Activated naive CD4-positive, alpha-beta T cell (primary cell): ENCODE data around the gene CXCL6.

Experiments
- DNase-seq, 4 experiments: peaks; one replicate each; lab custom pipeline; 2025; lab: John Stamatoyannopoulos, UW

CXCL6 gene

DNA sequence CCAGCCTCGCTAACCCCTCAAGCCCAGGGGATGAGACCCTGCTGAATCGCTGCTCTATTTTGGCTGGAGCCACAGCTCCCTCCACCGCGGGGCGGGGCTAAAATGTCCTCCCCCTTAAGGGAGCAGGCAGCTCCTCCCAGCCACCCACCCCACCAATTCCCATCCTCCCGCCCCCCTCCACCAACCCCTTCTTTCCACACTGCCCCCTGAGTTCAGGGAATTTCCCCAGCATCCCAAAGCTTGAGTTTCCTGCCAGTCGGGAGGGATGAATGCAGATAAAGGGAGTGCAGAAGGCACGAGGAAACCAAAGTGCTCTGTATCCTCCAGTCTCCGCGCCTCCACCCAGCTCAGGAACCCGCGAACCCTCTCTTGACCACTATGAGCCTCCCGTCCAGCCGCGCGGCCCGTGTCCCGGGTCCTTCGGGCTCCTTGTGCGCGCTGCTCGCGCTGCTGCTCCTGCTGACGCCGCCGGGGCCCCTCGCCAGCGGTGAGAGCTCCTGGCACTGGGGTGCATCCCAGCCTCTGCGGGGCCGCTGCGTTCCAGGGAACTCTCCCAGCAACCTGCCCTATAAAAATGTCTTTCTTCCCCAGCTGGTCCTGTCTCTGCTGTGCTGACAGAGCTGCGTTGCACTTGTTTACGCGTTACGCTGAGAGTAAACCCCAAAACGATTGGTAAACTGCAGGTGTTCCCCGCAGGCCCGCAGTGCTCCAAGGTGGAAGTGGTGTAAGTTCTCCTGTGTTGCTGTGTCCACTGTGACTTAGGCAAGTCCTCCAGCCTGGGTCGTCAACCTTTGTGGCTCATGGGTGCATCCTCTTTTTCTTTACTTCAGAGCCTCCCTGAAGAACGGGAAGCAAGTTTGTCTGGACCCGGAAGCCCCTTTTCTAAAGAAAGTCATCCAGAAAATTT is at the start of gene CXCL6:
Gene CXCL6 (plus strand): TSS at position 306 of the 907 bp plus-strand sequence. CDS start 73 bp downstream, at position 379.
- no peak for DNase-seq

DNA sequence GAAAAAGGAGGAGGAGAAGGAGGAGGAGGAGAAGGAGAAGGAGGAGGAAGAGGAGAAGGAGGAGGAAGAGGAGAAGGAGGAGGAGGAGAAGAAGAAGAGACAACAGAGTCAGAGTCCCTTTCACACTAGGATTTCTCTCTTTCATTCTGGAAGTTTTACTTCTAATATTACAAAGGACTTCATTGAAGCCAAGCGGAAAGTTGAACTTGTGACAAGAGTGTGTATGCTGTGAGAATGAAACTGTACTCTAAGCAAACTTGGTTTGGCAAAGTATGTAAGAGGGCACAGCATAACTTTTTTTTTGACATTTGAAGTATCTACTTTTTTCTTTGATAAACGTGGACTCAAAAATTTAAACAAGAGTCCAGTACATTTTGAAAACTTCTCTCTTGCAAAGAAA is 48.1 kb upstream of the CXCL6 start:
- DNase-seq = no peak

DNA sequence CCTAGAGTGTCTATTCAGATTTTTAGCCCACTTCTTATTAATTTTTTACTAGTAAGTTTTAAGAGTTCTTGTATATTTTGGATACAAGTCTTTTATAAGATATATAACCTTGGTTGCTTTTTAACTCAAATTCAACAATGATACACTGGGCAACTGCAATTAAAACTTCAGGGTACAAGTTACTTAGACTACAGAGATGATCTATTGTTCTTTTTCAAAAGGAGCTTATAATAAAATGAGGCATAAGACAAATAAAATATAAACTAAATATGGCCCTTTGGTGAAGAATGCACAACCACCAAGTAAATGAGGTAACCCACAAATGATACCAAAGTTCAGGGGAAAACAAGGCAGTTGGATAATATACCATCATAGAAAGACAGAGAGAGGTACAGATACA is 37.6 kb upstream of the CXCL6 start:
- DNase-seq = no peak

DNA sequence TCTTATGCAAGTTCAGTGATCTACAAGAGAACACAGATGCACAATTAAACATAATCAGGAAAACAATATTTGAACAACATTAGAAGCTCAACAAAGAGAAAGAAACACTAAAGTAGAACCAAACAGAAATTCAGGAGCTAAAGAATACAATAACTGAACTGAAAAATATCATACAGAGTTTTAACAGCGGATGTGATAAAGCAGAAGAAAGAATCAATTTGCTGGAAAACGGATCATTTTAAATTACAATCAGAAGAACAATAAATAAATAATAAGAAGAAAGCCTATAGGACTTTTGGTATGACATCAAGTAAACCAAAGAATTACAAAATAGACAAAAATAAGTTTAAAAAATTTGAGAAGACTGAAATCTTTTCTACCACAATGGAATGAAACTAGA is 36.3 kb upstream of the CXCL6 start:
- no peak for DNase-seq

DNA sequence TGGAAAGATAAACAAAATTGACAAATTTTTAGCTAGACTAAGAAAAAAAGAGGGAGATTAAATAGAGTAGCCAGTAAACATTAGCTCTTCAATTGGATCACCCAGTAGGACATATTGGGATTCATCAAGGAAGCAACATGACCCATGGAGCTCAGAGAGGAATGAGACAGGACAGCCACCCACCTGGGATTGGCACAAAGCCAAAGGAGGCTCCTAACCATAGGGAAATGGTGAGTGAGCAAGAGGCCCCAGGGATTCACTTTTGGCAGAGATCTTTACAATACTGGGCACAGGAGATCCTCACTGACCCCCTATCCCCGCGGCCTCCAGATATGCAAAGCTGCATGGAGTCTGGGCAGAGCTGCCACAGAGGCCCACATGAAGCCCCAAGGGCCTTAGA is 34.8 kb upstream of the CXCL6 start:
- DNase-seq = no peak

DNA sequence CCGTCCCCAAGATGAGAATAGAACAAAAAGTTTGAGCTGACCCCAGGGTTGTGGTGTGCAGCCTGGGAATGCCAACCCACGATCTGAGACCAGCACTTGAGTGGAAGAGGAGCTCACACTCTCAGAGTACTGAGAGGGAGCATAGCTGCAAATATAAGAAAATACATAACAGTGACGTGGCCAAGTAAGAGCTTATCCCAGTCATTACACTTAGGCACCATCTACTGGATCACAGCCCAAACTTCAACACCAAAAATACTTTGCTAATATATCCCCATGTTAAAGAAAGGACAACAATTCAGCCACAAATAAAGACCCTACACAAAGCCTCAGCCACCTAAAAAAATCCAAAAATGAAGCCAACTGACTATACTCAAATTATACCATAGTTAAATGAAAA is 33.3 kb upstream of the CXCL6 start:
- DNase-seq = no peak

DNA sequence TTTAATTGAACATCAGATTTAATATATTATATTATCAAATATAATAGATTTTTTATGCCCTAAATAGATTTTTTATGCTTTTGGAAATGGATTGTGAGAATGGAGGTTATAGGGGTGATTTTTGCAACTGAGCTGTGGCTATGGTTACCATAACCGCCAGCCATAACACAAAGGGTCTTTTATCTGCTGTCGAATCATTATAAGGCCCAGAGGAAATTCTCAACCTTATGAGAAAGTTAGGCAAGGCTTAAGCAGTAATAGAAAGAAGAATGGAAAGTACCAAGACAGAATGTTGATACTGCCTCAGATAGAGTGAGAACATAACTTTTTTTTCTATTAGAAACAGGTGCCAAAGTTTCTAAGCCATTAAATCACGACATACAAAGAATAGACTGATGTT is 26.3 kb upstream of the CXCL6 start:
- DNase-seq = no peak

DNA sequence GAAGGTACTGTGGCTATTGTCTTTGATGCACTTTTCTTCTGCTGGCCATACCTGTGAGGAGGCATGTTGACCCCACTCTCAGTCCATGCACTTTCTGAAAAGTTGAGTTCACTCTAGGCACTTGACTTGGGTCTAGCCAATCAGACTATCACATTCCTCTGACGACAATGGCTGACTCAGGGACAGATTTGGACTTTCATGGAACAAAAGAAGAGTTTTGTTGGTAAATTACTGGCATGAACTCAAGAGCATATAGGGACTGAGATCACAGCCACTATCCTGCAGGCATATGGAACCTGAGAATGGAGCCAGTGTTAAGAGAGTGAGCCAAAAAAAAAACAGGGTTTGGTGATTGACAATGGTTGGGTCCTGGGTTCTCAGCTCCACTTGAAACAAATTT is 24.6 kb upstream of the CXCL6 start:
- no peak for DNase-seq

DNA sequence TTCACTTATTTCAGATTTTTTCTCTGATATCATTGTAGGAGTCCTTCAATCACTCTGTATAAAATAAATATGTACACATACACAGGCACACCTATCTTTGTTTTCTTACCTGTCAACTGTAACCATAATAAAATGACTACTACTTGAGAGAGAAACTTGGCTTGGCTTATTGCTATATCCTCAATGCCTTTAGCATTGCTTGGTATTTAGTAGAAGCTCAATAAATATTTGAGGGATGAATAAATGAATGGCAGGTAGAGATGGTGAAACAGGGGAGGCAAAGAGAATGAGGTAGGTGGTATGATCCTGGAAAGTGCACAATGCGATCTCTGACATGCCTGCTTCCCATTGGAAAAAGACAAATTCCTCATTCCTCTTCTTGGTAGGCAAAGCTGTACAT is 21.8 kb upstream of the CXCL6 start:
- DNase-seq = no peak

DNA sequence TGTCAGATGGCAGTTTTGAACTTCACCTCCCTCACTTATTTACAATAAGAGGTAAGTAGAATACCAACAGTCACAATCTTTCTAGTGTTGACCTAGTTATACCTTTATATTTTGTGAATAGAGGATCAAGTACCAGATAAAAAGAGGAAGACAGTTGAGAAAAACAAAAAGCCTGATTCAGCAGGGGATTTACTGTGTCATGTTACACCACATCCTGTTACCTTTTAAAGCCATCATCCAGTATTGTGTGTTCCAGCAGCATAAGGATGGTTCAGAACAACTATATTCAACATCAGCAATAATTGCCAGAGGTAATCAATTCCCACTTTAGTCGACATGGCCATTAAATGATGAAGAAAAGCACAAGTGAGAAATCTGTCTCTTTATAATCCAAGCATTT is 21.3 kb upstream of the CXCL6 start:
- DNase-seq = no peak

DNA sequence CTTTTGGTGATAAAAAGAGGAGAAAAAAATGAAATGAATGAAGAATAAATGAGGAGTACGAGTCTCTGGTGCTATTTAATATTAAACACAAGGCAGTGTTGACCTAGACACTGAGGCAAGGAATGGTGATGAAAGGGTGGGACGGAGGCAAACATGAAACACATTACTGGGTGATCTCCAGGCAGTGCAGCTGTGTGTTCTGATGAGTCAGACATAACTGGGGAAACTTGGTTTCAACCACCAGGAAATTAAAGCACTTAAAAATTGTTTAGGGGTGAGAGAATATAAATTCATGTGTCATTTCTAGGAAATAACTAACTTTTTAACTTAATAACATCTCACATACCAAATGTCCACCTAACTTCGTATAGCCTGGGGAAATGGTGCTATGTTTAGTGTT is 19.7 kb upstream of the CXCL6 start:
- no peak for DNase-seq

DNA sequence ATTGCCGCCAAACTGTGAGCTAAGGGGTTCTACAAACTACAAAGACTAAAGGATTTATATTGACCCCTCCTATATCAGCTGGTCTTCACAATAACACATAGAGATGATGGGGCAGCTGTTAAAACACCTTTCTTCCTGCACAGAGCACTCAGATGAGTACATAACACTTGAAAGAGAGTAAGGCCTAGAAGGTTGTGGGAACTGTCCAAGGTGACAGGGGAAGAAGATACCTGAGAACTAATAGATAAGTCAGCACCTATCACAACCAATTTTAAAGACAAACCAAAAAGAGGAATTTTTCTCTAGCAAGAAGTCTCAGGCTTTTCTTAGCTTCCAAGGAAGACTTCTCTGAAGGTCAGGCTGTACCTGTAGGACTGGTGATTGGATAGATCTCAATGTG is 19.1 kb upstream of the CXCL6 start:
- DNase-seq = no peak

DNA sequence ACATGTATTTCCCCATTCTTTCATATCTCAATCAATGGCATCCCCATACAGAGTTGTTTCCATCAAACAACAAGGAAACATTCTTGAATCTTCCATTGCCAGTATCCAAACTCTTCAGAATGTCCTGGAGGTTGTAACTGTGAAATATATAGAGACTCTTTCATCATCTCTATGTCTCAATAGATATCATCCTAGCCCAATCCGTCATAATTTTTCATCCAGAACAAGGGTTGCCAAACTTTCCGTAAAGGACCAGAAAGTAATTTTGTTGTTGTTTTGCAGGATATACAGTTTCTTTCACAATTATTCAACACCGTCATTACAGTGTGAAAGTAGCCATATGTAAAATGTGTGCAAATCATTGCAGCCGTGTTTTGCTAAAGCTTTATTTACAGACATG is 15.2 kb upstream of the CXCL6 start:
- DNase-seq = no peak

DNA sequence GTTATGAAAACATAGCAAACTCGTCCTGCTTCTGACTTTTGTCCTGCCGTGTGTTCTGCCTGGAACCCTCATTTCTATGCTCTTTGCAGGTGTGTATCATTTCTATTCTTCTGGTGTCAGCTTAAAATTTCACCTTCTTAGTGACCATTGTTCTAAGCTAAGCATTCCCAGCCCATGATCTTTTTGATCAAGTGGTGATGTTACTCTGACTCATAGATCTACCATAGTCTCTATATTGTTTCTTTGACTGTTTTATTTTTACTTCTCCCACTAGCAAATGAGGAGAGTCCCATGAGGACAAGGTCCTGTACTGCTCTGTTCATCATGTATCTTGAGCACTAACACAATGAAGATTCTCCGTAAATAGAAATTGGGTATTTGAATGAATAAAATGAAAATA is 14.1 kb upstream of the CXCL6 start:
- no peak for DNase-seq

DNA sequence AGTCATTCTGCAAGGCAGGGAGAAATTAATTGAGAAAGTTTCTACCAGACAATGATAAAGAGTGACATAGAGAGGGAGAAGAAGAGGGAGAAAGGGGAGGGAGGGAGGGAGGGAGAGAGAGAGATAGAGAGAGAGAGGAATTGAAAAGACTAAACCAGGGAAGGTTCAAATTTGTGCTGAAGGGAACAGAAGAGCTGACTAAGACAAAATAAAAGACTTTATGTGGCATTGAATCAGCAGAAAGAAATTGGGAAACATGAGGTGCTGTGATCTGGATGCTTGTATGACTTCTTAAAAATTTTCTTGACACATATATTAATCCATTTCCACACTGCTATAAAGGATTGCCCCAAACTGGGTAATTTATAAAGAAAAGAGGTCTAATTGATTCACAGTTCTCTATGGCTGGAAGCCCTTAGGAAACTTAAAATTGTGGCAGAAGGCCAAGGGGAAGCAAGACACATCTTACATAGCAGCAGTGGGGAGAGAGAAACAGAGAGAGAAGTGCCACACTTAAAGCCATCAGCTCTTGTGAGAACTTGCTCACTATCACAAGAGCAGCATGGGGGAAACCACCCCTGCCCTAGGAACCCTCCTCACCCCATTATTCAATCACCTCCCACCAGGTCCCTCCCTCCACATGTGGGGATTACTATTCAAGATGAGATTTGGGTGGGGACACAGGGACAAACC is 13.5 kb upstream of the CXCL6 start:
- DNase-seq = no peak

DNA sequence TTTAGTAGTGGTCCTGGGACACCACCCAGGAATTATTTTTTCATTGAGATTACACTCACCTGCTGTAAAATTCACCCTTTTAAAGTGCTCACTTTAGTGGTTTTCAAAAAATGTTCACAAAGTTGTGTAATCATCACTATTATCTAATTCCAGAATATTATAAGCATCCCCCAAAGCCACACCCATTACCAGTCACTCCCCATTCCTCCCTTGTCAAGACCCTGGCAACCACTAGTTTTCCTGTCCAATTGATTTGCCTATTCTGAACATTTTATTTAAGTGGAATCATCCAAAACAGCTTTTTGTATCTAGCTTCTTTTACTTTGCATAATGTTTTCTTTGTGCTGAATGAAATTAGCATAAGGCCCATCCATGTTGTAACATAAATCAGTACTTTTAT is 12.7 kb upstream of the CXCL6 start:
- DNase-seq = no peak

DNA sequence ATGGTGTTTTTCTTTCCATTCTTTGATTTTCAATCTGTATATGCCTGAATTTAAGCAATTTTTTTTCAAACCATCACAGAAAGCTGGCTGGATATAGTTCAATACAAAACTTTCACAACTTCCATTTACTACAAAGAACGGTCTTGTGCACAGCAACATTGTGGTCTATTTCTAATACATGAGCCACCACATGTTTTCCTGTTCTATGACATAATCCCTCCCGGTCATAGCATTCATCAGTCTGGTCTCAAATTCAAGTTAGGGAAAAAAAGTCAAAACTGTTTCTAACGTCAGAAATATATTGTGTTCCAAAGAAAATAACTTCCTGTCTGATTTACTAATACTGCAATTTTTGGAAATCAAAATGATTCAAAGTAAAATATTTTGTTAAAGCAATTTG is 7.5 kb upstream of the CXCL6 start:
- no peak for DNase-seq

DNA sequence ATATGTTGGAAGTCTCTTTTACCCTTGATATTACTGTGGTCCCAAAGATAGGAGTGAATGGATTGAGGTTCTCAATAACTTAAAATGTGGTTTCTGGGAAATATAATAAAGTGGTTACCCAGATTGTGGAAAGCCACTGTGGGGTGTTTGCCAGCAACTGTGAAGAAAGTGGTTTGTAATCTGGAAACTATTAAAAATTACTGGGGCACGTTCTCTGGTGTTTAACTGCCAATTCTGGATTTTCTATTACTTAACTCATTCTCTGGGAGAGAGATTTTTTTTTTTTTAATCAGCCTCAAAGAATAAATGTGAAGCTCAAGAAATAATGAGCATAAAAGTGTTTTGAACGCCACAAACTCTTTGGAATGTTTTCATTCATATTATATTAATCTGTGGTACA is 4.9 kb upstream of the CXCL6 start:
- DNase-seq = no peak

DNA sequence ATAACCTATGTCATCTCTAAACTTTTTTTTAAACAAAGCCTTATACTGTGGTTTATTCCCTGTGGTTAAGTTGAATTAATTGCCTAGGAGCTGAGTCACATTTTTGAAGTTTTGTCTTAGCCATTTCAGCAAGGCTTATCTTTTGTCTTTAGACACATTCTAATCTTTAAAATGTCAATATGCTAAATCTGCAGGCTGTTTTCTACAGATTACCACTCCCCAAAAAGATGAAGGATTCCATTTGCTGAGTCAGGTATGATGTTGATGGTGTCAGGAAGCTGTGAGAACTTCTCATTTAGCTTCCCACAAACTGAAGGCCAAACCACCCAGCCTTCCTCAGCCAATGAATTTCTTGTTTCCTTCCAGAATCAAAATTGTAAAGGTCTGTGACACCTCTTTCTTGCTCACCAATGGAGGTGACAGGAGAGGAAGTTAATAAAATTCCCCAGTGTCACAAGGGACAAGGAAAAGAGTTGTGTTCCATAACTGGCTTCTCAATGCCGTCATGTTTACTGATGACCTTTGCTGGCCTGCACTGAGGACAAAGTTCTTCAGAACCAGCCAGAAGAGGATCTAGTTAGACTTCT is 3.7 kb upstream of the CXCL6 start:
- no peak for DNase-seq

DNA sequence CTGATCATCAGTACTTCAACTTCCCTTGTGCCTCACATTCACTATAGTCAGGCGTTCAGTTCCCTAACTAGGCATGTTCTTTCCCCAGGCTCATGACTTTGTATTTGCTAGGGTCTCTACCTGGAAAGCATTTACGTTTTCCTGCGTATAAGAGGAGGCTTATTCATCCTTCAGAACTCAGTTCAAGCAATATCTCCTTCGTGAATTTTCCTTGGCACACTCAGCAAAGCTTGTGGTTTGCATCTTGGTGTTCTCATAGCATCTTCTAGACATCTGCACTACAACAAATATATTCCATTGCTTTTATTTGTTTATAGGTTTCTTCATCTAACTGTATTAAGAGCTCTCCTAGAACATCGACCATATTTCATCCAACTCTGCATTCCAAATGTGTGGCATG is 2.6 kb downstream of the CXCL6 start:
- no peak for DNase-seq

DNA sequence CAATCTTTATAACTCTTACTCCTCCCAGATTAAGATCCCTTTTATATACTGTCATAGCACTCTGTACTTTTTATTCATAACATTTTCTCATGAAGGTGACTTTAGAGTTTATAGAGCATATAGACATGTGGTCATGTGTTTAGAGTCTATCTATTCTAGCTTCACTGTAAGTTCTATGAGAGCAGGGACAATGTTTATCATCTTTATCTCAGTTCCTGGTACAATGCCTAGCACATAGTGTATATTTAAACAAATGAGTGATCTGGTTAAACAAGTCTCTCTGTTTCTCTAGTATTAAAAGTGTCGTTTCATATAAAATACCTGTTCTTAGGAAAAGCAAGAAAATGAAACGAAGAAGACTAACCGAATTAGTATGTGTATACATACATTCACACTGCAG is 3.2 kb downstream of the CXCL6 start:
- no peak for DNase-seq

DNA sequence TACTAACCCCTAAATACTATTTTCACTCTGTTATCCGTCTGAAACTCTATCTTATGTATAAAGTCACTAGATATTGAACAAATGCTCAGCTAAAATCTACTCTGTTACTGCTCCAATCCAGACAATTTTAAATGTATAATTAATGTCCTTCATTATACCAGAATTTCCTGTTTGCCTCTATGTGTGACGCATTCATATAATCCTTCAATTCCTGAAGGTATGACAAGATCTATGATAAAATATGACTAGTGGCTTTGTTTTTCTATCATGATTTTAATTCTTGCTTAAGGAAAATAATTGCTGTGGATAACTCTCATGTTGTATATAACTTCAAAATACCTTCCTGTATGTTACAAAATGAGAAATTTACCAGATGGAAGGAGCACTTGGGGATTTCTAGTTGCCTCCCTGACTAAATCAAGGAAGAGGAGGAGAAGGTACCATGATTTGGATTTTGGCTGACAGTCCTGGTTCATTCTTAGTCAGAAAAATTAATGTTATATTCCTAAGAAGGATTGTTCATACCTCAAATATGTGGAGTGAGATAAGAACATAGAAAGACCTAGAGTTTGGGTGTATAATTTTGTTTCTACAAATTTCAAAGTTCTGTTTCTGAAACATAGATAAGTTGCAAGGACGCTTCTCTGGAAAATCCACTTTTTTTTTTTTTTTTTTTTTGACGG is 4.9 kb downstream of the CXCL6 start:
- DNase-seq = no peak

DNA sequence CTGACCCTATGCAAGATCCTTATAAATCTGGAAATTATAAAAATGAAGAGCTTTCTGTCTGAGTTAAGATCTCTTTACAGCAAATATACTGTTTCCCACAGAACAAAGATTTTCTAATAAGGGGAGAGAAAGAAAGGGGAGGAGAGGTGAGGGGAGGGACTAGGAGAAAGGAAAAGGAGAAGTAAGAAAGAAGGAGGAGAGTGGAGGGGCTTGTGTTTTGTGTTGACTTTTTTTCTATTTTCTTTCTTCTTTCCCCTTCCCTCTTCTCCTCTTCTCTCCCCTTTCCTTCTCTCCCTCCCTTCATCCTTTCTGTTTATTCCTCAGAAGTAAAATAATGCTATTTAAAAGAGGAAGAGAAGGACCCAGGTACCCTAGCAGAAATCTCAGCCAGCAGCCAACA is 6.2 kb downstream of the CXCL6 start:
- no peak for DNase-seq
